GM12872 (cell line): ENCODE results near the gene CPSF4L.
A peak's percentile ranks its signal among the peaks of the same experiment; 100 is the strongest.

ENCODE experiments used
- TF ChIP-seq, protein P1 (sequence below): IDR thresholded peaks from 3 replicates; pipeline ENCODE4 v1.5.1; 2011; ENCODE audit warnings: low read depth, mild to moderate bottlenecking, low read length, moderate library complexity; ENCODE audit not compliant: insufficient read depth

The CPSF4L gene

DNA sequence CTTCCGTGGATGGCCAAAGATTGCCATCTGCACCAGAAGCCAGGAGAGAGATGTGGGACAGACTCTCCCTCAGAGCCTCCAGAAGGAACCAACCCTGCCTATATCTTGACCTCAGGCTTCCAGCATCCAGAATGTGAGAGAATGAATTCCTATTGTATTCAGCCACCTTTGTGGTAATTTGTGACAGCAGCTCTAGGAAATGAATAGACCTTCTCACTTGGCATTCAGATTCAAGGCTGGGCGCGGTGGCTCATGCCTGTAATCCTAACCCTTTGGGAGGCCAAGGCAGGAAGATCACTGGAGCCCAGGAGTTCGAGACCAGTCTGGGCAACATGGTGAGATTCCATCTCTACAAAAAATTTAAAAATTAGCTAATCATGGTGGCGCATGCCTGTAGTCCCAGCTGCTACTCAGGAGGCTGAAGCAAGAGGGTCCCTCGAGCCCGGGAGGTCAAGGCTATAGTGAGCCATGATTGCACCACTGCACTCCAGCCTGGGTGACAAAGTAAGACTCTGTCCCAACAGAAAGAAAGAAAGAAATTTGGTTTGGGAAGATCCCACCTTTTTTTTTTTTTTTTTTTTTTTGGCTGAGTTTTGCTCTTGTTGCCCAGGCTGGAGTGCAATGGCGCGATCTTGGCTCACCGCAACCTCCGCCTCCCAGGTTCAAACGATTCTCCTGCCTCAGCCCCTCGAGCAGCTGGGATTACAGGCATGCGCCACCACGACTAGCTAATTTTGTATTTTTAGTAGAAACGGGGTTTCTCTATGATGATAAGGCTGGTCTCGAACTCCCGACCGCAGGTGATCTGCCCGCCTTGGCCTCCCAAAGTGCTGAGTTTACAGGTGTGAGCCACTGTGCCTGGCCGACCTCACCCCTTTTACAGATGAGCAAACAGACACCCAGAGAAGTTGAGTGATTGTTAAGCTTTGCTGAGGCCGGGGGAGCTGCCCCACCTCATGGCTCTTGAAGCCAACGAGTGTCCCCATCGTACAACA, 4.3 kb upstream of the CPSF4L start:
- TF ChIP-seq, protein P1, sequence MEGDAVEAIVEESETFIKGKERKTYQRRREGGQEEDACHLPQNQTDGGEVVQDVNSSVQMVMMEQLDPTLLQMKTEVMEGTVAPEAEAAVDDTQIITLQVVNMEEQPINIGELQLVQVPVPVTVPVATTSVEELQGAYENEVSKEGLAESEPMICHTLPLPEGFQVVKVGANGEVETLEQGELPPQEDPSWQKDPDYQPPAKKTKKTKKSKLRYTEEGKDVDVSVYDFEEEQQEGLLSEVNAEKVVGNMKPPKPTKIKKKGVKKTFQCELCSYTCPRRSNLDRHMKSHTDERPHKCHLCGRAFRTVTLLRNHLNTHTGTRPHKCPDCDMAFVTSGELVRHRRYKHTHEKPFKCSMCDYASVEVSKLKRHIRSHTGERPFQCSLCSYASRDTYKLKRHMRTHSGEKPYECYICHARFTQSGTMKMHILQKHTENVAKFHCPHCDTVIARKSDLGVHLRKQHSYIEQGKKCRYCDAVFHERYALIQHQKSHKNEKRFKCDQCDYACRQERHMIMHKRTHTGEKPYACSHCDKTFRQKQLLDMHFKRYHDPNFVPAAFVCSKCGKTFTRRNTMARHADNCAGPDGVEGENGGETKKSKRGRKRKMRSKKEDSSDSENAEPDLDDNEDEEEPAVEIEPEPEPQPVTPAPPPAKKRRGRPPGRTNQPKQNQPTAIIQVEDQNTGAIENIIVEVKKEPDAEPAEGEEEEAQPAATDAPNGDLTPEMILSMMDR = no peak

DNA sequence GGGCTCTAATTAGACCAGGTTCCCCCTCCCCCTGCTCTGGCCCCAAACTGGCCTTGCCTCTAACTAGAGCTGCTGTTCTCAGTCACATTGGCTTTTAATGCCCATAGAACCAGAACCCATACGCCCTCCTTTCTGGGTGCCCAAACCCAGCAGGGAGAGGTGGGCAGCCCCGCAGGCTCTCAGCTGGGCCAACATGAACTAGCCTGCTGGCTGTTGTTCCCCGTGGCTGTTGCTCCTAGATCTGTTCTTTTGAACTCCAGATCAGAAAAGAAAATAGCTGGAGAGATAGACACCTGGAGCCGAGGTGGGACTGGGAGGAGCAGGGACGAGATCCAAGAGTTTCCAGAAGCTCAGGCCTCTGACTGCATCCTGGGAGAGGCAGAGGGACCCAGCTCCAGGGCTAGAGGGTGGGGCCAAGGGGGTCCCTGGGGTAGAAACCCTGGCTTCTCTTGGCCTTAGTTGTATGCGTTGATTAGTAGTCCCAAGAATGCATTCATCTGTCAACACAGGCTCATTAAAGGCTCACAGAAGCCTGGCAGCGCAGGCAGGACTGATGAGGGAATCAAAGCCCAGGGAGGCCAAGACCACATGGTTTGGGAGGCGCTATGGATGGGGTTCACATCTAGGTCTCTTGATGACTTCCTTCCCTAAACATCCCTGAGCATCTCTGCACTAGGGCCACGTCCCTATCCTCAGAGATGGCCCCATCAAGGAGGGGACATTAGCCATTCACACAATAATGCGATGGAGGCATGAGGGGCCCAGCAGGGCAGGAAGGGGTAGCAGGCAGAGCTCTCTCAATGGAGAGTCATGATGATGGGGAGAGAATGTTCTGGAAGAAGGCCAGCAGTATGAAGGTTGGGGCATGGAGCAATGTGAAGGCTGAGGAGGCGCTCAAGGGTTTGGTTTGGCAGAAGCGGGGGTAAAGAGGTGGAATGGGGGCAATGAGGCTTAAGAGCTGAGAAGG, 1.3 kb upstream of the CPSF4L start:
- TF ChIP-seq, protein P1 = no peak

DNA sequence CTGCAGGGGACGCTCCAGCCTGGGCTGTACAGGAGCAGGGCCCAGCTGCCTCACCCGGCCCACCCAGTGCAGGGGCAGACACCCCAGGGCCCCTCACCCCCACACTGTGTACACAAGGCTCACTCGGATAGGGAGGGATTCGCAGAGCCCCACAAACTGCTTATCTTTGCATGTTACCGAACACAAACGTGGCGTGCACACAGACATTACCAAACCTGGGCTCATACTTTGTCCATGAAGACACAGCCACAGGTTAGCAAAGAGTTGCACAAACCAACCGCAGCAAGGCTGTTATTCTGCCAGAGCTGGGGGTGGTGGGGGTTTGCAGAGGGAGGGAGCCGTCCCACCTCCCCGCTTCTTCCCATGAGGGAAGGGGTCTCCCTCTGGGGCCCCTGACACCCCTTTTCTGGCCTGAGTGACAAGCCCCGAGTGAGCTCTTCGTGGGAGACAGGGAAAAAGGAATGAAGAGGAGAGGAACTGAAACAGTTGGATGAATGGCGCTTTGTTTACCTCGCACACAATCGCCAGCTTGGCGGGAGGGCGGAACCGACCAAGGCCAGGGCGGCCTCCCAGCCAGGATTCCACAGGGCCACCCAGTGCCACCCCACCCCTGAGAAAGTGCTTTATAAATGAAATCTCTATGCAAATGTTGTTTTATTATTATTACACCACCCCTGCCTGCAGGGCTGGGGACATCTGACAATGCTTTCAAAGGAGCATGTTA, 434 bp upstream of the CPSF4L start:
- TF ChIP-seq, protein P1 = no peak

DNA sequence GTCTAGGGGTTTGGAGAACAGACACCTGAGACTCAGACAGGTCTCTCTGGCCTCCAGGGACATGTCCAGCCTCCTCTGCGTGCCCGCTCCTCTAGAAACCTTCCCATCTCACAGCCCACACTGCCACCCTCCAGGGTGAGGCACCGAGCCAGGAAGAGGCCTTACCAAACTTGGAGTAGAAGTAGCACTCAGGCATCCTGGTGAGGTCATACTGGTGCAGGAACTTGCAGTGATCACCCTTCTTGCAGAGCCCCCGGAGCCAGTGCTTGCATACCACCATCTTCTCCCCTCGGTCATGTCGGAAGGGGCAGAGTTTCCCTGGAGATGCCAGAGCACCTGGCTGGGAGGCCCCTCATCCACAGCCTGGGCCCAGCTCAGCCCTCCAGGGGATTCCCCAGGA, 4.2 kb downstream of the CPSF4L start:
- TF ChIP-seq, protein P1 = no peak

DNA sequence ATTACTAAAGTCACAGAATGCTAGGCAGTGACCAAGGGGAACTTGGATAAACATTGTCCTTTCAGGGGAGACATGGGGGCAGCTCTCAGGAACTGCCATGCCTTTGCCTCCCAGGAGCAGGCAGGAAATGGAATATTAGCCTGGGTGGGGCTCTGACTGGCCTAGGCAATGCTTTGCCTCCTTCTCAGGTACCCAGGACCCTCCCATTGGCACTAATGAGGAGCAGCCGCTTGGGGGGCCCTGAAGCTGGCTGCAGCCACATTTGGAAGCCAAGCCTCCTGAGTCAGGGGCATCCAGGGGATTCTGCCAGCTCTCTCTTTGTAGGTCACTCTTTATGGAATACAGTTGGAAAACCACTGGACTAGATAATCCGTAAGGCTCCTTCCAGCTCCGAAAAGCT, 5.5 kb downstream of the CPSF4L start:
- TF ChIP-seq, protein P1 = no peak

DNA sequence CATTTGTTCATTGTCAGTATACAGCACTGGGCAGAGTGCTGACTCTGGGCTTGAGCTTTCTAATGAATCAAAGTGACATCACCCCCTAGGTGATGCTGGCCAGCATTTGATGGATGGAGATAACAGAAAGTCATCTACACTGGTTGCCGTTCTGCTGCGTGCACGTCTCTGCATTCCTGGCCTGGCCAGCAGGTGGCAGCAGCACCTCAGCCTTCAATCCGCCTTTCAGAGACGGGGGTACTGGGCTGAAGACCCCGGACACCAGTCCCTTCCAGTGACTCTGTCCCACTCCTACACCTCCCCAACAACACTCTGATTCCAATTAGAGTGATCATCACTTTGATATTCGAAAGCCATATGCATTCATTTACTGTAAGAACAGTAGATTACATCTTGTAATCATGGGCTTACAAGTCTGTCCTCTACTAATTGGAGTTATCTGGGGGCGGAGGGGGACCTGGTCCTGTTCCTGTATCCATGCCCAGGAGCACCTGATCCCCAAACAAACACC, 6.0 kb downstream of the CPSF4L start:
- TF ChIP-seq, protein P1 = peak; percentile 97
